AG09309 (cell line): ENCODE results near the gene CUL4A.
A peak's percentile ranks its signal among the peaks of the same experiment; 100 is the strongest.
"Not testable (repeated sequence)": the region's sequence is repeated elsewhere in the genome, so short reads cannot be mapped to it uniquely, and the experiment has no call there.

ENCODE experiments used
- DNase-seq: peaks from one replicate; pipeline ENCODE4 v3.0.0-alpha.2; 2010; ENCODE audit warnings: low read depth
- H3K4me3 ChIP-seq: 2 replicates; pipeline ENCODE4 v1.5.1; 2011; ENCODE audit warnings: mild to moderate bottlenecking, low read depth, low read length, moderate library complexity; ENCODE audit not compliant: control insufficient read depth
- TF ChIP-seq, protein P1 (sequence below): IDR thresholded peaks from 2 replicates; pipeline ENCODE4 v1.5.1; 2011; ENCODE audit warnings: mild to moderate bottlenecking, low read depth, low read length, inconsistent platforms; ENCODE audit not compliant: insufficient read depth, control insufficient read depth; ENCODE audit errors: missing control alignments

CUL4A gene

DNA sequence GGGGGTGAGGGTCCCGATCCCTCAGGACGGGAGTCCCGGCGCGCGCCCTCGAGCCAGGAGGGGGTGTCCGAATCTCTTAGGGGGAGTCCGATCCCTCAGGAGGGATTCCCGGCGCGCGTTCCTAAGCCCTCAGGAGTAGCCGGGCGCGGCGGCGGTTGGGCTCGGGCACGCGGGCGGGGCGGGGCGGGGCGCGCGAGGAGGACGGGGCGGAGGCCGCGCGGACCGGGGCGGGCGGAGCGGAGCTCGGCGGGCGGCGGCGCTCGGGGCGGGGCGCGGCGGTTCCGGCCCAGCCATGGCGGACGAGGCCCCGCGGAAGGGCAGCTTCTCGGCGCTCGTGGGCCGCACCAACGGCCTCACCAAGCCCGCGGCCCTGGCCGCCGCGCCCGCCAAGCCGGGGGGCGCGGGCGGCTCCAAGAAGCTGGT, at the start of gene CUL4A:
CUL4A (plus strand) TSS at position 278 of the 423 bp plus-strand sequence; CDS start at position 293, 15 bp downstream.
- TF ChIP-seq, protein P1, sequence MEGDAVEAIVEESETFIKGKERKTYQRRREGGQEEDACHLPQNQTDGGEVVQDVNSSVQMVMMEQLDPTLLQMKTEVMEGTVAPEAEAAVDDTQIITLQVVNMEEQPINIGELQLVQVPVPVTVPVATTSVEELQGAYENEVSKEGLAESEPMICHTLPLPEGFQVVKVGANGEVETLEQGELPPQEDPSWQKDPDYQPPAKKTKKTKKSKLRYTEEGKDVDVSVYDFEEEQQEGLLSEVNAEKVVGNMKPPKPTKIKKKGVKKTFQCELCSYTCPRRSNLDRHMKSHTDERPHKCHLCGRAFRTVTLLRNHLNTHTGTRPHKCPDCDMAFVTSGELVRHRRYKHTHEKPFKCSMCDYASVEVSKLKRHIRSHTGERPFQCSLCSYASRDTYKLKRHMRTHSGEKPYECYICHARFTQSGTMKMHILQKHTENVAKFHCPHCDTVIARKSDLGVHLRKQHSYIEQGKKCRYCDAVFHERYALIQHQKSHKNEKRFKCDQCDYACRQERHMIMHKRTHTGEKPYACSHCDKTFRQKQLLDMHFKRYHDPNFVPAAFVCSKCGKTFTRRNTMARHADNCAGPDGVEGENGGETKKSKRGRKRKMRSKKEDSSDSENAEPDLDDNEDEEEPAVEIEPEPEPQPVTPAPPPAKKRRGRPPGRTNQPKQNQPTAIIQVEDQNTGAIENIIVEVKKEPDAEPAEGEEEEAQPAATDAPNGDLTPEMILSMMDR = no peak
- DNase-seq = no peak

DNA sequence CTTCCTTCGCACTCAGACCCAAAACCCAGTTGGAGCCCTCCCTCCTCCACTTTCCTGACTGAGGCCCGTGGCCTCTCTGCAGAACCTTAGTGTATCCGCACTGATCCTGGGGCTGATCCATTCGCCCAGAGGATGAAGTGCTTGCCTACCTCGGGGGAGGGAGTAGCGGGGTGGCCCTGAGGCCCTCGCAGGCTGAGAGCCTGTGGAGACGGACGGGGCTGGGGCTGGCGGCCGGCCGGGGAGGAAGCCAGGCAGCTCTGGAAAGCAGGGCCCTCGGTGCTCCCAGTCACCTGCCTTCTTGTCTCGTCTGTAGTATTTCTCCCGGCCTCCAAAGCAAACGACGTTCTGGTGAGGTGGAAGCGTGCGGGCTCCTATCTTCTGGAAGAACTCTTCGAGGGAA, 49.7 kb upstream of the CUL4A start:
- no peak for DNase-seq
- H3K4me3 ChIP-seq = no peak overlapping the region
- TF ChIP-seq, protein P1 = no peak

More for the DNA sequence above, at the start of gene CUL4A:
- peak within 1 kb of the TSS; percentile 82 for H3K4me3 ChIP-seq

DNA sequence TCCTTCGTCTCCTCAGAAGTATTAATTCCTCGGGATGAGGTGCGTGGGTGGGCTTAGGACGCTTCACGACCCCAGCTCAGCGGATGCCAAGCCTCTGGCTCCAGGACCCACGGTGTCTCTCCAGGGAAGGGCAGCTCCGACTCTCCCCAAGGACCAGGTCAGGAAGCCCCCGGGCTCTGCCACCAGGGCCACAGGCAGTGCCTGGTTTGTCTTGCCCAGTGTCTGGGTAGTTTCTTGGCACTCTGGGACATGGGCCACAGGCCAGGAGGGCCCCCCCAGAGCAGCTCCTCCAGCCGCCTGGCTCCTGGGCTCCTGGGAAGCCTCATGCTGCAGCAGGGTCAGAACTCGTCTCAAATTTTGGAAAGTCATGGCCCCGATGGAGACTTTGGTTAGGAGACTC, 48.4 kb upstream of the CUL4A start:
- DNase-seq = no peak
- TF ChIP-seq, protein P1 = no peak

DNA sequence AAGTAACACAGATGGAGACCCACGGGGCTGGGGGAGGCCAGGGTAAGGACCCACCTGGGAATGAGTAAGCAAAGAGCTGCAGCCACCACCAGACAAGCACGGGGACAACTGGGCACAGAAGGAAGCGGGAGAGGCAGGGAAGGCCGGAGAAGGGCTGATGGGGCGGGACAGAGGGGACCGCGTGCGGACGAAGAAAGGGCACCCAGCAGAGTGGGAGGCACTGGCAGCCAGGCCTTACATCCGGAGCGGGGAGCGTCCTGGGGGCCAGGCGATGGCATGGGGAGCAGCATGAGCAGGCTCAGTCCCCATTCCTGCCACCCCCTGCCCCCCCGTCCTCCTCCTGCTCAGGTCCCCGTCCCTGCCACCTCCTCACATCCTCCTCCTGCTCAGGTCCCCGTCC, 48.0 kb upstream of the CUL4A start:
- DNase-seq = no peak
- TF ChIP-seq, protein P1 = no peak
- H3K4me3 ChIP-seq = no peak overlapping the region

More for the DNA sequence above, 48.4 kb upstream of the CUL4A start:
- no peak overlapping the region for H3K4me3 ChIP-seq

DNA sequence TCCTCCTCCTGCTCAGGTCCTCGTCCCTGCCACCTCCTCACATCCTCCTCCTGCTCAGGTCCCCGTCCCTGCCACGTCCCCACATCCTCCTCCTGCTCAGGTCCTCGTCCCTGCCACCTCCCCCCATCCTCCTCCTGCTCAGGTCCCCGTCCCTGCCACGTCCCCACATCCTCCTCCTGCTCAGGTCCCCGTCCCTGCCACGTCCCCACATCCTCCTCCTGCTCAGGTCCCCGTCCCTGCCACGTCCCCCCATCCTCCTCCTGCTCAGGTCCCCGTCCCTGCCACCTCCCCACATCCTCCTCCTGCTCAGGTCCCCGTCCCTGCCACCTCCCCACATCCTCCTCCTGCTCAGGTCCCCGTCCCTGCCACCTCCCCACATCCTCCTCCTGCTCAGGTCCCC, 47.4 kb upstream of the CUL4A start:
- H3K4me3 ChIP-seq, DNase-seq: not testable (repeated sequence)

DNA sequence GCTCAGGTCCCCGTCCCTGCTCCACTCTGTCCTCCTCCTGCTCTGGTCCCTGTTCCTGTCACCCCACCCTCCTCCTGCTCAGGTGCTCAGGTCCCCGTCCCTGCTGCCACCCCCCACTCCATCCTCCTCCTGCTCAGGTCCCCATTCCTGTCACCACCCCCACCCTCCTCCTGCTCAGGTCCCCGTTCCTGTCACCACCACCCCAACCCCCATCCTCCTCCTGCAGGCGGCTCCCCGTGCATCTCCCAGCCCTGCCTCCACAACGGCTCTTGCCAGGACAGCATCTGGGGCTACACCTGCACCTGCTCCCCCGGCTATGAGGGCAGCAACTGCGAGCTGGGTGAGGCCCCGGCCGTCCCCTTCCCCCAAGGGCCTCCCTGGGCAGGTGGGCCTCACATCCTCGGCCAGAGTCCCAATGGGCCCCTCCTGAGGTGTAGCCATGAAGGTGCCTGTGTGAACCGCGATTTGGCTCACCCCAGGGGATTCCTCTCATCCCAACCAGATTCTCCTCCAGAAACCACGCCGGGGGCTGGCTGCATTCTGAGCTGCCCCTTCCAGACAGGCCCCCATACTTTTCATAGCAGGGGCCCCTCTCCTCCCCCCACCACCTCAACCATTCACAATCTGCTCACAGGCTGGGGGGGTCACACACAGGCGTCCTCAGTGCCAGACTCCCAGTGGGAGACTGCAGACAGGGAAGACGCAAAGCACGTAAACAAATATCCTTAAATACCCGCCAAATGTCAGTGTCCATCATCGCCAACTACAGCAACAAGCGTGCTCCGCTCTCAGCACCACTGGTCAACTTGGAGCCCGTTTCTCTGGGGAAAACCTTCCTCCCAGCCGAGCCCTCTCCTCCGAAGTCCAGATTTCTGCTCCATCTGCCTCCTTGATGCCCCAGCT, 46.4 kb upstream of the CUL4A start:
- H3K4me3 ChIP-seq = no peak overlapping the region
- no peak for DNase-seq
- TF ChIP-seq, protein P1 = no peak

DNA sequence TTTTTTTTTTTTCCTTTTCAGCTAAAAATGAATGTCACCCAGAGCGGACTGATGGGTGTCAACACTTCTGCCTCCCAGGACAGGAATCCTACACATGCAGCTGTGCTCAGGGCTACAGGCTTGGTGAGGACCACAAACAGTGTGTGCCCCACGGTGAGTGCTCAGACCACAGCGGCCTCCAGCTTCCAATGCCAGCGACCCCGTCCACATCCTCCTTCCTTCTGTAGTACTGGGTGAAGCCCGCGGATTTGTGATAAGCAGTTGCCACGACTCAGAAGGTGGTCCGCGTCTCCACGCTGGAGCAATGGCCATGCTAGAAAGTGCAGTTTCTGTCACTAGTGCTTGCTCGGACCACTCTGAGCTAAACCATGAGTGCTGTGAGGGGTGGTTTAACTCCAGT, 44.9 kb upstream of the CUL4A start:
- no peak overlapping the region for H3K4me3 ChIP-seq
- TF ChIP-seq, protein P1 = no peak
- no peak for DNase-seq
